ENCODE measurements around the gene SYNE1.

The SYNE1 gene

GRCh38 chr6:152308306-152308705 lies 328.9 kb downstream of the SYNE1 start:
- no peak overlapping the region for H3K4me3 ChIP-seq (ENCODE audit: low read length)
- no peaks in the 10 kb centered on the region for H3K27me3 ChIP-seq (ENCODE audit: control insufficient read depth, insufficient read depth, low read length)
- H3K9me3 ChIP-seq (ENCODE audit: control insufficient read depth, low read depth, low read length) = no peaks in the 10 kb centered on the region
- H3K27ac ChIP-seq (ENCODE audit: low read length) = no peak overlapping the region
- H3K9ac ChIP-seq (ENCODE audit: low read length) = no peak overlapping the region
- no peaks in the 10 kb centered on the region for H3K36me3 ChIP-seq (ENCODE audit: control insufficient read depth, low read depth, low read length)
- no peaks in the 10 kb centered on the region for H3K4me1 ChIP-seq (ENCODE audit: control insufficient read depth, low read depth, low read length)

- H3K27ac ChIP-seq (ENCODE audit: low read length) = no peak overlapping the region
- no peak overlapping the region for H3K9ac ChIP-seq (ENCODE audit: low read length)
- no peaks in the 10 kb centered on the region for H3K36me3 ChIP-seq (ENCODE audit: control insufficient read depth, low read depth, low read length)
- no peaks in the 10 kb centered on the region for H3K27me3 ChIP-seq (ENCODE audit: control insufficient read depth, insufficient read depth, low read length)
- no peaks in the 10 kb centered on the region for H3K9me3 ChIP-seq (ENCODE audit: control insufficient read depth, low read depth, low read length)
- H3K4me1 ChIP-seq (ENCODE audit: control insufficient read depth, low read depth, low read length) = peaks cover 5% of the 10 kb centered on the region
- H3K4me3 ChIP-seq (ENCODE audit: low read length) = no peak overlapping the region
Measured at GRCh38 chr6:152305672-152306071, 331.5 kb downstream of the SYNE1 start.

DNA sequence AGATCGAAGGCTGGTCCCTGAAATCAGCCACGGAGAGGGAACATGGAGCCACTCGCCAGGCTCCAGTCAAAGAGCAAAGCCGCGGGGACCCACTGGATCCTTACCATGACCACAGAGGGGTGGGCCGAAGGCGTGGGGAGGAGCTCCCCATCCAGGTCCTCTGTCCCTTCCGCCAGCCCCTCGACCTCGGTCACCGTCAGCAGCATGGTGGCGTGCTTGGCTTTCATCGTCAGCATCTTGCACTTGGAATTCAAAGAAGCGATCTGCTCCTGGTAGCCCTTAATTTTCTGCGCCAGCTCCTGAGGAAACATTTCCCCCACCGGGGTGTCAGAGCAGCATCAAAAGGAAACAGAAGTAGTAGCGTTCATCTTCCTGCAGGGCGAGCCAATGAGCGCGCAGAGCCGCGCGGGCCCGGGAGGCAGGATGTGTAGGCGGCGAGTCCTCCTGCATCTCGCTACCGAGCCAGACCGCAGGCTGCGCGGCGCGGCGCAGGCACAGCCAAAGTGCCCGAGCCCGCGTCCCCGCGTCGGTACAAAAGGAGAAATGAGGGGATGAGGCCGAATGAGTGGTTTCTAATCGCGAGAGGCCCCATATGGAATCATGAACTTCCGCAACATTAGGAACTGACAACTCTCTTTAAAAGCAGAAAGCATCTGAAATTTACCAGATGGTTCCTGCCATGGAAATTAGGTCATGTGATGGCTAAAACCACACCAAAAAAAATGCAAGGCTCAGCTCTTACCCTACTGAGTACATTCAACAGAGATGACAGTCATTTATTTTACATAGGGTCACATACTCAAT lies 335.2 kb downstream of the SYNE1 start:
- peak overlapping the region; percentile 41 for H3K9ac ChIP-seq (ENCODE audit: low read length)
- no peak overlapping the region for H3K27ac ChIP-seq (ENCODE audit: low read length)
- no peaks in the 10 kb centered on the region for H3K9me3 ChIP-seq (ENCODE audit: control insufficient read depth, low read depth, low read length)
- H3K4me3 ChIP-seq (ENCODE audit: low read length) = peak overlapping the region; percentile 80
- no peaks in the 10 kb centered on the region for H3K36me3 ChIP-seq (ENCODE audit: control insufficient read depth, low read depth, low read length)
- peaks cover 21% of the 10 kb centered on the region for H3K4me1 ChIP-seq (ENCODE audit: control insufficient read depth, low read depth, low read length)
- no peaks in the 10 kb centered on the region for H3K27me3 ChIP-seq (ENCODE audit: control insufficient read depth, insufficient read depth, low read length)

GRCh38 chr6:152301021-152301764 lies 336.0 kb downstream of the SYNE1 start:
- Histone ChIP-seq H3K36me3 (ENCODE audit: control insufficient read depth, low read depth, low read length) (no peaks in the 10 kb centered on the region), H3K4me1 (ENCODE audit: control insufficient read depth, low read depth, low read length) (peaks cover 21% of the 10 kb centered on the region), H3K9me3 (ENCODE audit: control insufficient read depth, low read depth, low read length) (no peaks in the 10 kb centered on the region), H3K27ac (ENCODE audit: low read length) (no peak overlapping the region), H3K9ac (ENCODE audit: low read length) (peak overlapping the region; percentile 41), H3K27me3 (ENCODE audit: control insufficient read depth, insufficient read depth, low read length) (no peaks in the 10 kb centered on the region), H3K4me3 (ENCODE audit: low read length) (peak overlapping the region; percentile 80)

DNA sequence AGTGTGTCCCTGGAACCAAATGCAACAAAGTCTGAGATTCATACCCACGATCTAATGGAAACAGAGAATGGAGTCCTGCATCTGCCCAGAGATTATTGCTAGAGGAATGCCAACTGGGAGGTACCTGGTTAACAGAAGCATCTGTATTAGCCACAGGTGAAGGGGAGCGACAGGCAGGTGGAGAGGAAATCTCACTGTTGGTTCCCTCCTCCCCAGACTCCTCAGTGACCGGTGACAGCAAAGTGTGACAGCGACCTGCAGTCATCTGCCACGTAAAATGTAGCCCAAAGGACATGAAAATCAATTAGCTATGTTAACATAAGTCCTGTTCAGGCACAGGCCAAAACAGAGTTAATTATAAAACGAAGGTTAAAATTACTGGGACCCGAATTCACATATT lies 336.6 kb downstream of the SYNE1 start:
- Histone ChIP-seq H3K9ac (ENCODE audit: low read length) (no peak overlapping the region), H3K27ac (ENCODE audit: low read length) (no peak overlapping the region), H3K4me1 (ENCODE audit: control insufficient read depth, low read depth, low read length) (peaks cover 21% of the 10 kb centered on the region), H3K4me3 (ENCODE audit: low read length) (no peak overlapping the region), H3K36me3 (ENCODE audit: control insufficient read depth, low read depth, low read length) (no peaks in the 10 kb centered on the region), H3K9me3 (ENCODE audit: control insufficient read depth, low read depth, low read length) (no peaks in the 10 kb centered on the region), H3K27me3 (ENCODE audit: control insufficient read depth, insufficient read depth, low read length) (no peaks in the 10 kb centered on the region)

DNA sequence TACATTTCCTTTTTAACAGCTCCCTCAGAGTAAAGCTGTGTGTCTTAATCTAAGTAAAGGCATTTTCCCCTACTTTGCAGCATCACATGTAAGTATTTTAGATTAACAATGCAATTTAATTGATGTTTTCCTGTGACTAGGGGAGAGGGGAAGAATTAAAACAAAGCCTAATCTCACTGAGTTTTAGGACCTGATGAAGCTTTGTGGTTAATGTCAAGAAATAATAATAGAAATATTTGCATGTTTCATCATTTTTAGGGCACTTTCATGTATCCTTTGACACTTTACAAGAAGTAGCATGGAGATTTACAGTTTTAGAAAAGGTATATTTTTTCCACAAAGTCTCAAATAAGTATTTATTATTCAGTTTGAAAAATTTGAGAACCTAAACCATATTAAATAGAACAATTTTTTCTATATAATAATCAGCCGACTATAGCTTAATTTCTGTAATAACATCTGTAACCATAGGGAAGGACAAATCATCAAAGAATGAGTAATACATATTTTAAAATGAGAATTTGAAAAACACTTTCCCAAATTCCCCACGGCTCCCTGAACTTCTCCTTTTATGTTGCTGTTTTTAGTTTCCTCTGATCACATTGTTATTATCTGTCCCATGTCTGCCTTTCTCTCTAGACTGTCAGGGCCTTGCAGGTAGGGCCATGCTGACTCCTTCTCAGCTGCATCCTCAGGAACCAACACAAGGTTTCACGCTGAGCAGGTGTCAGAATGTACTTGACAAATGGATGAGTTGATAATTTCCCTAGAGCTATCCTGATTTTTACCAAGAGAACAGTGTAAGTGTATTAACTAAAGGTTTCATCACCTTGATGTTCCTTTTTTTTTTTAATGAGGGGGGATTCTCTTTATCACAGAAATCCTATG lies 338.1 kb downstream of the SYNE1 start:
- no peak overlapping the region for H3K27ac ChIP-seq (ENCODE audit: low read length)

DNA sequence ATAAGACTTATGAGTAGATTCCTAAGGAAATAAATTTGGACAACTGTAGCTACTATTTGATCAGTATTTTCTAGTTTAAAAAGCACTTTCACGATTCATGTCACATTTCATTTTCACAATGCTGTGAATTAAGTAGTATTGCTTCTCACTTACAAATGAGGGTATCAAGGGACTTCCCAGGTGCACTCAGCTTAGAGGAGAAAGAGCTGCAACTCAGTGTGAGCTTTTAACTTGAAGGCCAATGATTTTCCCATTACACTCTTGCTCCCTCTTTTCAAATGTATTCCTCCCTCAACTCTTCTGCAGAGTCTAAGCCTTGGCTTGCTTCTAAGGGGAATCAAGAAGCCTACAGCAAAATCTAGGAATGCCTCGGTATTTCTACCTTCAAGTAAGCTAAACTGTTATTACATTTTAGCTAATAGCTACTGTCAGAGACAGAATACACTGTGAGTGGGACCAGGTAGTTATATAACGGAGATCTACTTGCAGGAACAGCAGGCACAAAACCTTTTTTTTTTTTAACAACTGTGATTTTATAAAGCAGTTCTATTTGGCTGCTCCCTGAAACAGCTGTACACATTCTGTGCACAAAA lies 339.0 kb downstream of the SYNE1 start:
- Histone ChIP-seq H3K9ac (ENCODE audit: low read length) (no peak overlapping the region), H3K27me3 (ENCODE audit: control insufficient read depth, insufficient read depth, low read length) (no peaks in the 10 kb centered on the region), H3K36me3 (ENCODE audit: control insufficient read depth, low read depth, low read length) (no peaks in the 10 kb centered on the region), H3K27ac (ENCODE audit: low read length) (no peak overlapping the region), H3K4me3 (ENCODE audit: low read length) (no peak overlapping the region), H3K4me1 (ENCODE audit: control insufficient read depth, low read depth, low read length) (peaks cover 21% of the 10 kb centered on the region), H3K9me3 (ENCODE audit: control insufficient read depth, low read depth, low read length) (no peaks in the 10 kb centered on the region)

More for the DNA sequence above, 338.1 kb downstream of the SYNE1 start:
- no peaks in the 10 kb centered on the region for H3K27me3 ChIP-seq (ENCODE audit: control insufficient read depth, insufficient read depth, low read length)
- no peak overlapping the region for H3K4me3 ChIP-seq (ENCODE audit: low read length)
- H3K9me3 ChIP-seq (ENCODE audit: control insufficient read depth, low read depth, low read length) = no peaks in the 10 kb centered on the region
- H3K9ac ChIP-seq (ENCODE audit: low read length) = no peak overlapping the region
- no peaks in the 10 kb centered on the region for H3K36me3 ChIP-seq (ENCODE audit: control insufficient read depth, low read depth, low read length)
- H3K4me1 ChIP-seq (ENCODE audit: control insufficient read depth, low read depth, low read length) = peaks cover 21% of the 10 kb centered on the region

DNA sequence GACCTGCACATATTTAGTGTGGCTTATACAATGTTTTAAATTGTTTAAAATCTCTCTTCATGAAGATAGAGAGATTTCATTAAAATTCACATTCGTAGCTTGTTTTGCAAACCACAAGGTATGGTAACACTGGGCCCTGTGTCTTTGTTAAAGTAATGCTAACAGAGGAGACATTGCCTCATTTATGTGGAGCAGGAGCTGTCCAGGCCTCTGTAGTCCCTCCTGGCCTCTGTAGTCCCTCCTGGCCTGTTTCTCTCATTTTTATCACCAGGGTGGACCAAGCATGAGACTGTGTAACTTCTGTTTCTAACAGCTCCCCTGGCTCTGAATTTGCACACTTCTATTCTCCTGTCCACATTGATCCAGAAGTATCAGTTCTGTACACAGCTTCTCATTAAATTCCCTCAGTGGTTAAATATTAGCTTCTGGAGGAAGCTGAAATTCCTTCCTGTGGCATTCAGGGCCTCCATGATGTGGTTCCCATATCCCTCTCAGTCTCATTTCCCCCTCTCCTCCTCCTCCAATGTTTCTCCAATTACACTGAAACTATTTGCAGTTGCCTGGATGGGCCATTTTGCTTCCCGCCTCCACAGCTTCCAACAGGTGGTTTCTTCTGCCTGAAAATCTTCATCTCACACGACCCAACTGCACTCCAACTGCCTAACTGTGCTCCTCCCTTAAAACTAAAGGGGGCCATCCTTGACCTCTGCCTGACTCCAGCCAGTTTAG lies 340.4 kb downstream of the SYNE1 start:
- no peak overlapping the region for H3K27ac ChIP-seq (ENCODE audit: low read length)
- H3K36me3 ChIP-seq (ENCODE audit: control insufficient read depth, low read depth, low read length) = no peaks in the 10 kb centered on the region
- H3K9ac ChIP-seq (ENCODE audit: low read length) = no peak overlapping the region
- H3K4me3 ChIP-seq (ENCODE audit: low read length) = no peak overlapping the region
- no peaks in the 10 kb centered on the region for H3K9me3 ChIP-seq (ENCODE audit: control insufficient read depth, low read depth, low read length)
- H3K4me1 ChIP-seq (ENCODE audit: control insufficient read depth, low read depth, low read length) = peaks cover 21% of the 10 kb centered on the region
- no peaks in the 10 kb centered on the region for H3K27me3 ChIP-seq (ENCODE audit: control insufficient read depth, insufficient read depth, low read length)

DNA sequence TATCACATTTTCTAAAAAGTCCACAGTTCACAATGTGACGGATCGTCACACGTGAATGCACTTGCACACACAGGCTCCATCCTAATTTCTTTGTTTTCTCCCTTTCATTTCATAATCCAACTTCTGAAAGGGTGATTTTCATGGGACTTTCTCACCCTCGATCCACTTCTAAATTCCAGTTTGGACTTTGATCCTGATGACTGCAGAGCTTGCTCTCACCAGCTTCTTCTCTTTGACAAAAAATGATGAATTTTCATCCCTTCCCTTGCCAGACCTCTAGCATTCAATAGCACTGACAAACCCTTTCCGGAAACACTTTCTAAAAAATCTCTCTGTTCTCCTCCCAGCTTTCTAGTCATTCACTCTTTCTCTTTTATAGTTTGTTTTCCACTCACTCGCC lies 341.2 kb downstream of the SYNE1 start:
- no peaks in the 10 kb centered on the region for H3K36me3 ChIP-seq (ENCODE audit: control insufficient read depth, low read depth, low read length)

GRCh38 chr6:152295346-152295745 lies 341.8 kb downstream of the SYNE1 start:
- no peaks in the 10 kb centered on the region for H3K9me3 ChIP-seq (ENCODE audit: control insufficient read depth, low read depth, low read length)
- H3K9ac ChIP-seq (ENCODE audit: low read length) = no peak overlapping the region
- no peak overlapping the region for H3K27ac ChIP-seq (ENCODE audit: low read length)
- no peaks in the 10 kb centered on the region for H3K27me3 ChIP-seq (ENCODE audit: control insufficient read depth, insufficient read depth, low read length)
- H3K36me3 ChIP-seq (ENCODE audit: control insufficient read depth, low read depth, low read length) = no peaks in the 10 kb centered on the region
- peaks cover 16% of the 10 kb centered on the region for H3K4me1 ChIP-seq (ENCODE audit: control insufficient read depth, low read depth, low read length)
- H3K4me3 ChIP-seq (ENCODE audit: low read length) = no peak overlapping the region

More for the DNA sequence above, 341.2 kb downstream of the SYNE1 start:
- H3K4me3 ChIP-seq (ENCODE audit: low read length) = no peak overlapping the region
- no peak overlapping the region for H3K27ac ChIP-seq (ENCODE audit: low read length)
- no peaks in the 10 kb centered on the region for H3K9me3 ChIP-seq (ENCODE audit: control insufficient read depth, low read depth, low read length)
- H3K4me1 ChIP-seq (ENCODE audit: control insufficient read depth, low read depth, low read length) = peaks cover 16% of the 10 kb centered on the region
- H3K27me3 ChIP-seq (ENCODE audit: control insufficient read depth, insufficient read depth, low read length) = no peaks in the 10 kb centered on the region
- no peak overlapping the region for H3K9ac ChIP-seq (ENCODE audit: low read length)
